ENCODE data around the gene GRID2.

Gene GRID2

GRCh38 chr4:92776080-92776479, 472.3 kb downstream of the GRID2 start:
- DNase-seq, result no peak

GRCh38 chr4:92789741-92790140, 486.0 kb downstream of the GRID2 start:
- DNase-seq, result no peak

DNA sequence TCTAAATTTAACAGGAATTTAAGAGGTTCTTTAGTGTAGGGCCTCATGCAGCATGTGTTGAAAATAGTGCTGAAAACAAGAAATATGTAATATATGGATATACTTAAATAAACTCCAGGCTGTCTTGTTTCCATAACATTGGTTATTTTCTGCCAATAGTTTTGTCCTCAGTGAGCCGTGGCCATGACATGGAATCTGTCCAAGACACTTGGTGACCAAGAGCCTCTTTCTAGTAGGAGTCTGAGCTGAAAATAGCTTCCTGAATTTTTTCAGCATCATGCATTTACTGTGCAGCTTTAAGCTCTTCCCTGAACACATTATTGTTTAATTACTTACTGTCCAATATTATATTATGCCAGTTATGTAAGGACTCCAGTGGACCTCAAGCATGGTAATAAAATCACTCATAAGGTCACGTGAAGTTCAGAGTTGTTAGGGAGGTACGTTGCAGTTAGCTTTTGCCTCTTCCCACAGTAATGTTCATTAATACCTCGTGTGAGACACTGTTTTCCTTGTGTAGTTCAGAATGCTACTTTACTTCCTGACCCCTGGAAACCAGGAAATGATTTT, 488.2 kb downstream of the GRID2 start:
- no peak for DNase-seq

DNA sequence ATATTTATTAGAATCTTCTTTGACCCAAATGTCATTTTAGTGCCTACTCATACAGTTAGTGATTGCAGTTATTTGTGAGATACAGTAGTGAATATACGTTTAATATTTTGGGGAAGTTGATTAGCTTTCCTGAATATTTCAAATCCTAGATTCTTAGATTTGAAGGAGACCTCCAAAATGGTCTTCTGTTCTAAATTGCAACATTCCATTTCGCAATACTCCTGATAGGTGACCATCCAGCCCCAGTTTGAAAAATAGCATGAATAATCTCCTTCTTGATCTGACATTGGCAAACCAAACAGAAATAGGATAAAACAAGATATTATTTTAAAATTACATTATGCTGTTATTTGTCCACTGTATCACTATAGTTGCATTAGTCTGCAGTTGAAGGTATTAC, 505.6 kb downstream of the GRID2 start:
- no peak for DNase-seq

- no peak for DNase-seq
Observed at GRCh38 chr4:92812652-92813051, 508.9 kb downstream of the GRID2 start.

- no peak for DNase-seq
Observed at GRCh38 chr4:92814677-92815076, 510.9 kb downstream of the GRID2 start.

DNA sequence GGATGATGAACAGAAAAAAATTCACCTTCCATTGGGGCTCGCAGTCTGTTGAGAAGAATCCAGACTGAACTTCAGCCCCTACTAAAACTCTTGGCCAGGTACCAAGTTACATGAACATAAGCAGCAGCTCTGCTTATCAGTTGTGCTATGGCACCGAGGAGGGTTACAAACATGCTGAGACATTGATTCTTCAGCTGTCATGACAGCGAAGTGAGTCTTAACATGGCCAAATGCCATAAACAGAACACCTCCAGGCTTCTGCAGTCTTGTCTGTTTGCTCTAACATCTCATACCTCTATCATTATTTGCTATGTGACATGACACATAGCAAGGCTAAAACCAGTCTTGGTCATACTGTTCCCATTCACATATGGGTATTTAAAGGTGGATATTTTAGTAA, 521.5 kb downstream of the GRID2 start:
- DNase-seq, result no peak

DNA sequence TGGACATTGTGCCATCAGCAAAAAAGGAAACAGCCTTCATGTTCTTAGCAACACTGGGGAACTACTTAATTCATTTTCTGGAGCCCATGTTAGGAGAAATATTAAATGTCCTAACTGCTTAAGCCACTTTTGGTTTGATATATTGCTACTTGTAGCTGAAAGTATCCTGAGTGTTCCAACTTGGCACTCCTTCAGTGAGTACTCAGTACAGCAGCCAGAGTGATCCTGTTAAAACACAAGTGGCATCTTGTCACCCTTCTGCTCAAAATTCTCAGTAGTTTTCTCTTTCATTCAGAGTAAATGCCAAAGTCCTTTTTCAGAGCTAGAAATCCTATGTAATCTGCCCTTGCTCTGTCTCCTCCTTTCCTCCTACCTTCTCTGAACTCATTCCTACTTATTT, 522.0 kb downstream of the GRID2 start:
- DNase-seq, result no peak

- no peak for DNase-seq
Observed at GRCh38 chr4:92830771-92831170, 527.0 kb downstream of the GRID2 start.

DNA sequence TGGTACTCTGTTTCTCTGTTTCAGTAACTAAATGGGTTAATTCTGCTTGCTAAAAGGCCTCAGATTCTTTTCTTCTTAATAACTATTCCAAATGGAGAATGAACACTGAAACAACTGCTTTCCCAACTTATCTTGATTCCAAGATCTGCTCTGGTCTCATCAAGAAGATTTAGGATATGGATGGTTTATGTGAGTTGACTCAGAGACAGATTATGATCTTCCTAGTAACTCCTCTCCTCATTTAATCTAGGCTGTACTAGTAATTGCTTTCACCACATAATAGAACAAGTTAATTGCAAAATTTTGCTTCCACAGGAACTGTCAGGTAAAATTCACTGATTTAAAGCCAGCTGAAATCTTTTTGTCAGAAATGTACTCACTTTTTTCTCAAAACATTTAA, 537.1 kb downstream of the GRID2 start:
- DNase-seq, result no peak

DNA sequence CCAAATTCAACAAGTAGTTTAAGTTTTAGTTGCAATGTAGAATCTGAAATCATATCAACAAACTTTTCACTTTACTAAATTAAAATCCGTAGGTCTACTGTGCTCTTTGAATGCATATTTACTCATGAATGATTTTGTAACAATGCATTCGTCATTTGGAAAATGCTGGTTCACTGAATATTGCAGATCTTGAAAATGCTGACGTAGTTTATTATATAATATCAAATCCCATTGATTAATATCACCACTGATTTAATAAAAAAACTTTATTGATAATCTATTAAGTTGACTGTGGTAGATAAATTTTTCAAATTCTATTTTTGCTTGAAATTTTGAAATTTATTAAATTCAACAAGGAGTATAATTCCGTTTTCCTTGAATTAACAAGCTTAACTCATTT, 540.0 kb downstream of the GRID2 start:
- DNase-seq, result no peak

DNA sequence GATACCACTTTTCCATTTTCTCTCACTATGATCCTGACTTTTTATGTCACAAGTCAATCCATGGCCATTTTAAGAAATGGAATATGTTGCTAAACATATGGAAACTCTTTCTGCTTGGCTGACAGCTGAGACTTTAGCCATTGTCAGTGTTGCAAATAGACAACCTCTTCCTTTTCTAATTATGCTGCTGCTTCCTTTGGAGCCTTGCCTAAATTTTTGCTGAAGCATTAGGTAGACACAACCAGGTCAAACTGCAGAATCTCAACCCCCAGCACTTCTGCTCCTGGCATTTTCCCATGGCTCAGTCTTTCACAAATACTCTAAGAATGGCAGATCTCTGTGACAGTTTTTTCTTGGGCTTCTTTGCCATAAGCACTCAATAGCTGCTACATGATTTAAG, 543.3 kb downstream of the GRID2 start:
- no peak for DNase-seq

- DNase-seq, result no peak
Observed at GRCh38 chr4:92862509-92862908, 558.7 kb downstream of the GRID2 start.

- DNase-seq, result no peak
Observed at GRCh38 chr4:92864096-92864495, 560.3 kb downstream of the GRID2 start.

GRCh38 chr4:92872604-92873003, 568.8 kb downstream of the GRID2 start:
- no peak for DNase-seq

DNA sequence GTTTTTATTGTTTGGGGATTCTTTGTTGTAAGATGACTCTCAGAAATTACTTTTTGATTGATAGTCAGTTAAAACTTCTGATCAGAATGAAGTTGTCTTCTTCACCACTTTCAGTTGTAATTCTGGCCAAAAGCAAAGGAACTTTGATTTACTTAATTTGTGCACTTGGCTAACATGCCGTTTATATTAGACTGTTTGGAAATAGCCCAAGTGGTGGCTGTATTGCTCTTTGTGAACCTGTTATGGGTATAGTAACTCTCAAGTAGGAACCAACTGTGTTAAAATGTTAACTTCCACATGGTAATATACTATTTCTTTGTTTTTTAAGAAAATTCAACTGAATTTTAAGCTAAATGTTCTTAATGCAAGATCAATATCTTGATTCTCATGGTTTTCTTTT, 581.9 kb downstream of the GRID2 start:
- DNase-seq, result no peak

DNA sequence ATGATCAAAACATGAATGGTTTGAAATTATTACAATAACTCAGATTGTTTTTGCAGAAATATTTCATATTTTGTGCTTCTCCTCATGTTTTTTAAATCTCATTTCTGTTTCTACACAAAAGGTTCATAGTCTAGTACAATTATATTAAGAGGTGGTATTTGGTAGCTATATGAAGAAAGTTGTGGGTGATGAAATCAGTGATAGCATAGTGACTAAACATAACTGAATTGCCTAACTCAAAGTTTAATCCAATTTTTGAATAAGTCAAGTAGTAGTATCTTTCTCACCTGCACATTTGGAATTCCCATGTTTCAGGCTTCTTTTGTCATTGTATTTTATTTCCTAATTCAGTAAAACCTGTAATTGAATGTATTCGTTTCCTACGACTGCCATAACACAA, 648.7 kb downstream of the GRID2 start:
- DNase-seq, result no peak

- no peak for DNase-seq
Observed at GRCh38 chr4:92952897-92953296, 649.1 kb downstream of the GRID2 start.

- DNase-seq, result no peak
Observed at GRCh38 chr4:92953462-92953861, 649.7 kb downstream of the GRID2 start.

GRCh38 chr4:92961881-92962280, 658.1 kb downstream of the GRID2 start:
- no peak for DNase-seq

DNA sequence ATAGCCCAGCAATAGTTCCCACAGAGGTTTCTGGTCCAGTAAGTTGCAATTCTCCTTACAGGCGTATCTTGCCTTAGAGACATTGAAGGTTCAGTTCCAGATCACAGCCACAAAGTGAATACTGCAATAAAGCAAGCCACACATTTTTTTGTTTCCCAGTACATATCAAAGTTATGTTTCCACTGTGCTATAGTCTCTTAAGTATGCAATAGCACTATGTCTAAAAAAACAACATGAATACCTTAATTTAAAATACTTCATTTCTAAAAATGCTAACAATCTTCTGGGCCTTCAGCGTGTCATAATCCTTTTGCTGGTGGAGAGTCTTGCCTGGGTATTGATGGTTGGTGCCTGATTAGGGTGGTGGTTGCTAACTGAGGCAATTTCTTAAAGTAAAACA, 659.1 kb downstream of the GRID2 start:
- DNase-seq, result no peak

- no peak for DNase-seq
Observed at GRCh38 chr4:92968556-92968955, 664.8 kb downstream of the GRID2 start.

DNA sequence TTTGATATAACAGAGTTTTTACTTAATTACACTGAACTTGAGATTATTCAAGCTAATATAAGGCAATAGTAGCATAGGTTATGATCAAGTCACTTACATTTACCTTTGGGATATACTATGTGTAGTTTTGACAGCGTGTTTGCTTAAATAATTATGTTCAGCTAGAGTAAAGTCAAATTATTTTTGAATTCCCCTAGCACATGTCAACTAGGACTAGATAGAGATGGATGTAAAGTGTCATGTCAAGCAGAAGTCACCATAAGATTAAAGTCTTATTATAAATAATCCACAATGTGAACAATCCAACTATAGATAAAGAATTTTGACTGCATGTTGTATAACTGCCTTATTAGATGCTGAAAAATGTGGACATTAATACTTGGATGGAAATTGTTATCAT, 665.2 kb downstream of the GRID2 start:
- no peak for DNase-seq

GRCh38 chr4:92969650-92970379, 666.0 kb downstream of the GRID2 start:
- no peak for DNase-seq

GRCh38 chr4:92970996-92971395, 667.2 kb downstream of the GRID2 start:
- DNase-seq, result no peak

Measured in effector CD8-positive, alpha-beta T cell (primary cell).